SHP77 treated with DMSO at 0.1 percent for 48 hours (cell line): ENCODE measurements around the gene NCL.

Experiments used
- DNase-seq: peaks from one replicate; lab custom pipeline; 2025; lab: John Stamatoyannopoulos, UW

Gene NCL

DNA sequence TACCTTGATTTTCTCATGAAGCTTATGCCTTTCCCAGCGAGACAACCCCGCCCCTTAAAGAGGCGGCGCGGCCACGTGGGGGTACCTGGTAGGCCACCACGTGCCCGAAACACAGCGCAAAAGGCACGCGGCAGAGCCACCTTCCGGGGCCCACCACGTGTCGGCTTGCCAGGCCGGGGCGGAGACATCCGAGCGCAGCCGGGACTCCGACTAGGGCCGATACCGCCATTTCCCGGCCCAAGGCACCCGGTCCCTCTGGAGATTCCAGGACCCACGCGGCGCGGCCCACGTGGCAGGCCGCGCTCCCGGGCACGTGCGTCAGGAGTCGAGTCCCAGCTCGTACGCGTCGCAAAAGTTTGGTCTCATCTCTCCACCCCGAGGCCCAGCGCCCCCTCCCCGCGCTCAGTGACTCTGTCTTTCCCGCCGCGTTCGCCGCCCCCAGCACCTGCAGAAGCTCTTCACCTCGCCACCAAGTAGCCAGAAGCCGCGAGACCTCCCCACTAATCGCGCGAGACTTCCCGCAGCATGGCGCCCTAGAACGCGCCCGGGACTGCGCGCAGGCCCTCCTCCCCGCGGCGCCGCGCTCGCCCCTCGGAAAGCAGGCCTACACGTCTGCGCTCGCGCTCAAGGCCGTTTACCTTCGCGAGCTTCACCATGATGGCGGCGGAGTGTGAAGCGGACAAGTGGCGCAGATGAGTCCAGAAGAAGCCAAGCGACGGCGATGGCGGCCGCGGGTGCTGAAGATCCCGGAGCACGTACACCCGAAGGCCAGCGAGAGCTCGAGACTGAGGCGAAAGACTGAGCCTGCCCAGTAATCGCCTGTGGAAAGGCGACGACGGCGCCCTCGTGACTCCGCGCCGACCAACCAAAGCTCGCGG lies at the start of gene NCL:
Gene NCL, minus strand, starts transcription at position 787 of the 878 bp plus-strand sequence. Its CDS starts 131 bp downstream, at position 656.
- DNase-seq = peak; percentile 93

- no peak for DNase-seq
These were observed 49.5 kb upstream of the NCL start for GRCh38 chr2:231513746-231514224.

GRCh38 chr2:231512222-231512621 lies 47.9 kb upstream of the NCL start:
- DNase-seq = peak; percentile 20

DNA sequence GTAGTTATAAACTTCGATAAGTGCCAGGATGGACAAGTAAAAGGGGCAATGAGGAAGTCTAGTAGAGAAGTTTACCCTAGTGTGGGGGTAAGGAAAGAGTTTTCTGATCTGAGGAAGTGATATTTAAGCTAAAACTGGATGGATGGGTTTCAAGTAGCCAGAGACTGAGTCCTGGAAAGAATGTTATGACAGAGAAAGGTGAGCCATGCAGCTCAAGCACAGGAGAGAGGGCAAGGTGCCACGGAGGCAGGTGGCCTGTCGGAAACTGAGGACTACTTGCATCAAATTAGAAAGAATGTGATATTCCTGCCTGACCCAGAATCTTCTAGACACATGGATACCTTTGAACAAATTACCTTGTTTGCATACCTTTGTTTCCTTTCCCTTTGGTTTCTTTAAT lies 39.5 kb upstream of the NCL start:
- DNase-seq = no peak

DNA sequence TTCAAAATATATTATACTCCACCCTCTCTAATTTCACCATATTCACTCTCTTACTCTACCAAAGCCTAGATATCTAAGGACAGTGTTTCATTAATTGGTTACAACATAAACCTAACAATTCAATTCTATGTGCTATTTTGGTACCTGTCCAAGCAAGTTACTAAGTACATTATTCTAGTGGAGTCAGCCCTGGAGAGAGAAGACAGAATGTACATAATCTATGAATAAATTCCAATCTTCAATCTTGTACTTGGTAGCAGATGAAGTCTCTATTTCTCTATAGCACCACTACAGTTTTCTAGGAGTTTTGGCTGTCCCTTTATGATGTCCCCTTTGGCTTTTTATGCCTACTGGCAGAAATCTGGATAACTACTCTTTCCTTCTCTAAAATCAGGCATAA lies 38.3 kb upstream of the NCL start:
- DNase-seq = no peak

- DNase-seq = no peak
These were observed 33.4 kb upstream of the NCL start for GRCh38 chr2:231497651-231498050.

DNA sequence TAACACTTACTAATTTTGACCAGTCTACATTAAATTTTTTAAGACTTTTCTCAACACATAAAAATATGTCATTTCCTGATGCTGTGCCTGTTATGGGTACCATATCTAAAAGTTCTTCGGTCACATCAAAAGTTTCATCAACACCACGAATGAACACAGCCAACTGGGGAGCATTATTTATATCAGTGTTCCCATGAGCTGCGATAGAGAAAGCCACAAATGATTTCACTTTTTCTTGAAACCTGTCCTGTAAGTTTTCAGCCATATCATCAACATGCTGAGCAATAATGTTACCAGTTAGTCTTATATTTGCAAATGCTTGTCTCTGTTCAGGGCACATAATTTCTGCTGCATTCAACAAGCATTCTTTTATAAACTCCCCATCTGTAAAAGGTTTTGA lies 30.4 kb upstream of the NCL start:
- no peak for DNase-seq

DNA sequence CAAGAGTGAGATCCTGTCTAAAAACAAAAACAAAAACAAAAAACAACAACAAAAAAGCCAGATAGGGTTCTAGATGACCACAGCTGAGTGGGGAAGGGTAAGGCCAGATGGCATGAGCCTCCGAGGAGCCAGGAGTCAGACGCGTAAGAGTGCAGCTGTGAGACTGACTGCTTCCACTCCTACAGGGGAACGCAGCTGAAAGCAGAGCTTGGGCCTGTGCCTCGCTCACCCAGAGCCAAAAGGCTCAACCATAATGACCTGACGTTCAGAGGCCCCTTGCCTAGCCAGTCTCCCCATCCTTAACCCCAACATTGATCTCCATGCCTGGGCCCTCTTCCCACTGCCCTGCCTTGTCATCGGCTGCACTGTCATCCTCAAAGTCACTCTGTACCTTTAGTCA lies 26.5 kb upstream of the NCL start:
- no peak for DNase-seq

DNA sequence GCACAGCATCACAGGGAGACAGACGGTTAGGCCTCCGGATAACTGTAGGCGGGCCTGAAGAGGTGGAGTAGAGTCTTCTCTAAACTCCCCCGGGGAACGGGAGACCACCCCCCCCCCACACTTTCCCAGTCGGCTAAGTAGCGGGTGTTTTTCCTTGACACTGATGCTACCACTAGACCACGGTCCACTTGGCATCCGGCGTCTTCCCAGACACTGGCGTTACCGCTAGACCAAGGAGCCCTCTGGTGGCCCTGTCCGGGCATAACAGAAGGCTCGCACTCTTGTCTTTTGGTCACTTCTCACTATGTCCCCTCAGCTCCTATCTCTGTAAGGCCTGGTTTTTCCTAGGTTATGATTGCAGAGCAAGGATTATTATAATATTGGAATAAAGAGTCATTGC lies 25.7 kb upstream of the NCL start:
- no peak for DNase-seq

GRCh38 chr2:231488331-231488730 lies 24.0 kb upstream of the NCL start:
- DNase-seq = no peak

DNA sequence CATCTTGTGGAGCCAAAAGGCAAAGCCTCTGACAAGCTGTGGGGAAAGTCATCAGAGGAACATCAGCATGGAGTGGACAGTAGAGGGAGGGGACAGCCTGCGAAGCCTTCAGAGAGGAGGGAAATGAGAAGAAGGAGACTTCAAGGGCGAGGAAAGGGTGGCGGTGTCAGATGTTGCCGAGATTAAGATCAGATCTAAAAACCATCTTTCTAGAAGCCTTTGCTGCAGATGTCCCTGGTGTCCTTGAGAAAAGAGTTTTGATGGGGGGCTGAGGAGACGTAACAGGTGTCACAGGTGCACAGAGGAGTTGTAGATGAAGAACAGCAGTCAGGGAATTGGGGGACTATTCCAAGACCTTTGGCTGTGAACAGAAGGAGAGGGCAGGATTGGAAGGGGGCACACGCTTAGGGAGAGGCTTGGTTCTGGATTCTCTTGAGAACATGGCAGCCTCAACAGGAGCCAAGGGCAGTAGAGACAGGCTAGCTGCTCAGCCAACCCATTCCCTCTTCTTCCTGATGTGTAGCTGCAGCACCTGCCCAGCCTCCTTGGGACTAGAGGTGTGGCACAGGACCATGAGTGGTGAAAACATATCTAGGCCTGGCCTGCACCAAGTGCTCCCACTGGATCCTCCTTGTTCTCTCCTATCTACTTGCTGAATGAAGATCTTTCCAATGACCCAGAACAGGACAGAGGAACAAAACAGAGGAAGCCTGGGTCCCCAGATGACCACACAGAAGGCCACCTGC lies 22.7 kb upstream of the NCL start:
- DNase-seq = no peak

DNA sequence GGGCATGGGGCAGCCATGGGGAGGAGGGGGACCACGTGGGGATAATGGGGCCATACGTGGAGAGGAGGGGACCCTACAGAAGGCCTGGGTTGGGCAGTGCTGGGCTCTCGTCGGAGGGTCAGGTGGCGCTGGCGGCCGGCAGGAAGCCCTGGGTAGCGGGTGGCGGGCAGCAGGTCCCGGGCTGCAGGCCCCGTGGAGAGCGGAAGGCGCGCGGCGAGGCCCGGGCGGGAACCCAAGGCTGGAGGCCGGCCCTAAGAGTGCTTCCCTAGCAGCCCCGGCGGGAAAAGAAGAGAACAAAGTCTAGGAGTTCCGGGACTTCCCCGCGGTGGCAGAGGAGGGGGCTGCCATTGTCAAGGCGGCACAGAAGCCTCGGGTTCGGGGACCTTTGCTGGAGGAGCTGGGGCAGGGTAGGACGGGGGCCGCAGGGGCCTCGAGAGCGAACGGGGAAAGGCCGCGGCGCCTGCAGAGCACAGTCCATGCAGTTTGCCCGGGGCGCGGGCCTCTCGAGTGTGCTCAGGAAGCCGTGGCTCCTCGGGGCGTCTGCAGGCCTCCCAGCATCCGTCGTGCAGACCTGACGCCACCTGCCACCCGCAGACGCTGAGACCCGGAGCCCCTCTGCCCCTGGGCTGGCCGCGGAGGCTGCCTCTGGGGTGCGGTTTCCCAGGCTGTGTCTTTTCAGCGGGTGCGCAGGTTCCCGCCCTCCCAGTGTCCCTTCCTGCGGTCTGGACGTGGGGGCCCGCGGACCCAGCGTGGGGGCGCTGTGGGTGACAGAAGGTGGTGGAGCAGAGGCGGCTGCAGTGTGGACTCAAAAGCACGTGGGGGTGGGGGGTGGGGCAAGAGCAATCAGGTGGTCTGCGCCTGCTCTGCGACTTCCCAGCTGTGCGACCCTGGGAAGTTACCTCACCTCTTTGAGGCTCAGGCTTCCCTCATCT lies 19.4 kb upstream of the NCL start:
- DNase-seq = no peak

- peak; percentile 59 for DNase-seq
These were observed 18.6 kb upstream of the NCL start for GRCh38 chr2:231482806-231483391.

DNA sequence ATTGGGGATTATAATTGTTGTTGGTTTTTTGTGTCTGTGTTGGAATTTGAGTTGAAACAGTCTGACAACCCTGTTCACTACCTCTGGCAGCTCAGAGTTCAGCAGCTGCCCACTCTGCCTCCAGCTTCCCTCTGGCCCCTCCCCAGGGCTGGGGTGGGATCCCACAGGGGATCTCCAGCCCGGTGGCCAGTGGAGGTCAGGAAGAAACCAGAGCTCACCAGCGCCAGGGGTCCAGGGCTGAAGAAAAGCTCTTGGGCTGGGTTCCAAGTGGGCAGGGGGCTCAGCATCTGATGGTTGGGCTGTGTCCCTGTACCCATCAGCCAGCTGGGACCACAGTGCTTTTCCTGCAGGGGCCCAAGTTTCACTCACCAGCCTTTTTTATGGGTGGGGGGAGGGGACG lies 16.5 kb upstream of the NCL start:
- no peak for DNase-seq

GRCh38 chr2:231479455-231479854 lies 15.2 kb upstream of the NCL start:
- DNase-seq = no peak

DNA sequence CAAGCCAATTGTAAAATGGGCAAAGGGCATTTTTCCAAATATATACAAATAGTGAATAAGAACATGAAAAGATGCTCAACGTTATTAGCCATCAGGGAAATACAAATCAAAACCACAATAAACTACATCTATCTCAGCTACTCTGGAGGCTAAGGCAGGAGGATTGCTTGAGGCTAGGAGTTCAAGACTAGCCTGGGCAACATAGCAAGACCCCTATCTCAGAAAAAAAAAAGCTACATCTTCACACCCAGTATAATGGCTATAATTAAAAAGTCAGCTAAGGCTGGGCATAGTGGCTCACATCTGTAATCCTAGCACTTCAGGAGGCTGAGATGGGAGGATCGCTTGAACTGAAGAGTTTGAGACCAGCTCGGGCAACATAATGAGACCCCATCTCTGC lies 12.6 kb upstream of the NCL start:
- no peak for DNase-seq

GRCh38 chr2:231475965-231476364 lies 11.7 kb upstream of the NCL start:
- no peak for DNase-seq

- no peak for DNase-seq
These were observed 8.5 kb upstream of the NCL start for GRCh38 chr2:231472816-231473215.

DNA sequence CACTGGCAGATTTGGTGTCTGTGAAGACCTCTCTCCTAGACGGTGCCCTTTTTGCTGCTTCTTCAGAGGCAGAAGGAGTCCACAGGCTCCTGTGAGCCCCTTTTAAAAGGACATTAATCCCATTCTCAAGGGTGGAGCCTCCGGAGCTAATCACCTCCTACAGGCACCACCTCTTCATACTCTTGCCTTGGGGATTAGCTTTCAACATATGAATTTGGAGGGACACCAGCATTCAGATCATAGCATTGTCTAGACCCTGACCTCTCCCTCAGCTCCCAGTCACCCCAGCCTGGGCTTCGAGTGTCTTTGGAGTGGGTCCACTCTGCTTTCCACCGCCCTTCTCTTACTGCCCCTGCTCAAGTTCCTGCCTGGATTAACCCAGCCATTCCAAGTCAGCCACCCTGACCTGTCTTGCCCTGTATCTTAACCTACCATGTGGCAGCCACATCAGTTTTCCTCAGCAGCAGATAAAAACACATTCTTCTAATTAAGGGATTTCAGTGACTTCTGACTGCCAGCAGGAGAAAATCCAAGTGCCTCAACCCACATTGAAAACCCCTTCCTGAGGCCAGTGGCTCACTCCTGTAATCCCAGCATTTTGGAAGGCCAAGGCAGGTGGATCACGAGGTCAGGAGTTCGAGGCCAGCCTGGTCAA lies 6.1 kb upstream of the NCL start:
- no peak for DNase-seq

GRCh38 chr2:231469583-231469950 lies 5.3 kb upstream of the NCL start:
- DNase-seq = no peak
